NCI-H146 treated with DMSO at 0.1 percent for 48 hours (cell line): ENCODE results near the gene PGM2.

Experiments used
- DNase-seq: peaks from one replicate; lab custom pipeline; 2025; ENCODE audit not compliant: unreplicated experiment; lab: John Stamatoyannopoulos, UW

PGM2 gene

DNA sequence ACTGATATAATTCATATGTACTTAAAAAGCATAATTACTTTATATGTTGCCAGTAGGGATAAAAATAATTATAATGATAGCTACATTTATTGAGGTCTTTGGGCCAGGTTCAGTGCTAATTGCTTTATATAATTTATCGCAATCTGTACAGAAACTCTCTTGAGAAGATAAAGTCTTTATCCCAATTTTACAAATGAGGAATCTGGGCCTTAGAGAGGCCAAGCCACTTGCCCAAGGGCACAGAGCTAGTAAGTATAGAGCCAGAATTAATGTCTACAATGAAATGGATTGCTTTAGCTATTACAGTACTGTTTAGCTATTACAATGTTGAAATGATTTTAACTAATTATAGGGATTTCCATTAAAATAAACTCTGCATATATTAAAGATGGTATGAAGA lies 33.8 kb downstream of the PGM2 start:
- DNase-seq = no peak

GRCh38 chr4:37862961-37863360 lies 36.5 kb downstream of the PGM2 start:
- DNase-seq = no peak

DNA sequence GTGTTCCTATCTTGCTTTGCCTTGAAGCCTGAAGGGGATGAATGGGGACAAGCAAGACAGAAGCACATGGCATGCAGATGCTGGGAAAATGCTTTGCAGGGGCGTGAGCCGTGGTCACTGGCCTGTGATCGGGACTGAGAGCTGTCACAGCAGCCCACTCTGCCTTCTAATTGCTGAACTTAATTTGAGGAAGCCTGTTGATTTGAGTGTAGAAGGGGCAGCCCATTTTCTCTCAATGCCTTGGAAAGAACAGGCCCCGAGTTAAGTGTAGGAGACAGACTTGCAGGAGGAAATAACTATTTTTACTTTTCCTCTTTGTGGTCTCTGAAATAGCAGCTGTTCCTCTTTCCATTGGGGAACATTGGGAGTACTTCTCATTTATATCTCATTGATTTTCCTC lies 38.3 kb downstream of the PGM2 start:
- no peak for DNase-seq

DNA sequence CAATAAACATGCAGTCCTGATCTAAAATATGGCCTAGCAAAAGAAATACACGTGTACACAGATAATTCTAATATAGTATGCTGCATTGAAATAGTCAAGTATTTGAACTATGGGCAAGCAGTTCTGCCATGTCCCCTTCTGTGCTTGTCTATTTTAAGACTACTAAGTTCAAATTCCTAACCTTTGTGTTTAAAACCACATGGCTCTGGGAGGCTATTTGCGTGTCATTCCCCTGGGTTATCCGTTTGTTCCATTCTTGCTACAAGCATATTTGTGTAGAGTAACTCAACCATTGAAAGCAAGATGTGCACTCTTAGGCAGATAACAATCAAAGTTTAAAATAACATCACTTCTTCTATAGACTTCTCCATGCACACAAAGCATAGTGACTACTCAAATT lies 39.0 kb downstream of the PGM2 start:
- no peak for DNase-seq

DNA sequence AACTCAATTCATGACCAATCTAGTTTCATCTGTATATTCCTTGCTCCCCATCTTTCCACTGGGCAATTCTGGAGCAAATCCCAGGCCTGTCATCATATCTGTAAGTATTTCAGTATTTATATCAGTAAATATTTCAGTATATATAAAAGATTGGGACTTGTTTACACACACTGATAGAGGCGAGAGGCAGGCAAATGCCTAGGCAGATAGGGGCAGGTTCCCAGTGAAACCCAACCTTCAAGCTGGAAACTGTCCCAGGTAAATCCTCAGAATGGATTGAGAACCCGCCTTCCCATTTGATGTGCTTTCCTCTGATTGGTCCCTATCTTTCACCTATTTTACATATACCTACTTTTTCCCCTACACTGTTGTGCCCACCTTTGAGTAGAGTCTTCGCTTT lies 40.6 kb downstream of the PGM2 start:
- DNase-seq = no peak

GRCh38 chr4:37868238-37868637 lies 41.8 kb downstream of the PGM2 start:
- DNase-seq = no peak

GRCh38 chr4:37872310-37872988 lies 46.0 kb downstream of the PGM2 start:
- DNase-seq = no peak

DNA sequence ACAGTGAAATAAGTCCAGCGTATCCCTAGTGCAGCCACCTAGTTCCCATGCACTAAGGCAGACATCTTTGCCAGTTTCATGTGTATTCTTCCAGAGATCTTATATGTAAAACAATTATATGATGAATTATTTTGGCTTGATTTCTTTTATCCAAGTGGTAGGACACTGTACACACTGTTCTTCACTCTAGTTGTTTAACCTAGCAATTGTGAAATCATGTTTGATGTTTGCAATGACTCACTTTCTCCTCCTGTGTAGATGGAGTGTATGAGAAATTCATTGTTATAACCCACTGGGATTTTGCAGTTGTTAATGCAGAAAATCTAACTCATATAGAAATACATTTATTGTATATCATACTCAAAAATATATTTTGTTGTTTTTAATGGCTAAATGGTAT lies 46.9 kb downstream of the PGM2 start:
- DNase-seq = no peak

DNA sequence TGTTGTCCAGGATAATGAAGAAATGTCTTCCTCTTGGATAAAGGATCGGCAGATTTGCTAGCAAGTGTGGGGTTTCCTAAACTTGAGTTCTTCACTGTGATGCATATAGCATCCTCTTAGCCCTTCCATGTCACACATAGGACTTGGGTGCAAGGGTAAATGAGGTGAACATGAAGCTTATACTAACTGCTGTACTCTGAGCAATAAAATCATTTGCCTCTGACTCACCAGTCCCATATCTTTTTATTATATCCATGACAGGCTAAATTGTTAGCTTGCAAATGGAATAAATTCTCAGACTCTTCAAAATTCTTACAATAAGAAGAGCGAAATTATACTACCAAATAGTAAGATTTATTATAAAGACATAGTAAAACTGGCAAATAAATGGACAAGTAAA lies 49.7 kb downstream of the PGM2 start:
- DNase-seq = no peak

- no peak for DNase-seq
Measured at GRCh38 chr4:37879365-37879764, 52.9 kb downstream of the PGM2 start.

DNA sequence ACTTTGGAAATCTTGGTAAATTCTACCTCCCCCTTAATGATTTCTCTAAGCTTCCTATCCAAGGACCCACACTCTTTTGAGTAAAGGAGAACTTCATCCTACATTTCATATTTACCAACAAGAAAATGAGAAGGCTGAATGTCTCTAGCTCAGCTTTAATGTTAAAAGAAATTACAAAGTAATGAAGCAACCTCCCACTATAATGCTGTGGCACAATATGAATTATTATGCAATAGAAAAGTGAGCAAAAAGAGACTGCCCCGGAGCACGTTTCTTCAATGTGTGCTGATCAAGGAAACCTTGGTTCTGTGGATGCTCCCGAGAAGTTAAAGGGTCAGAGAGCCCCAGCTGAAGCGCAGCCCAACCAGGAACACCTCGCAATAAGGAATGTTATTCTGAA lies 55.3 kb downstream of the PGM2 start:
- no peak for DNase-seq

GRCh38 chr4:37882665-37883296 lies 56.3 kb downstream of the PGM2 start:
- no peak for DNase-seq

GRCh38 chr4:37884855-37885487 lies 58.5 kb downstream of the PGM2 start:
- no peak for DNase-seq

DNA sequence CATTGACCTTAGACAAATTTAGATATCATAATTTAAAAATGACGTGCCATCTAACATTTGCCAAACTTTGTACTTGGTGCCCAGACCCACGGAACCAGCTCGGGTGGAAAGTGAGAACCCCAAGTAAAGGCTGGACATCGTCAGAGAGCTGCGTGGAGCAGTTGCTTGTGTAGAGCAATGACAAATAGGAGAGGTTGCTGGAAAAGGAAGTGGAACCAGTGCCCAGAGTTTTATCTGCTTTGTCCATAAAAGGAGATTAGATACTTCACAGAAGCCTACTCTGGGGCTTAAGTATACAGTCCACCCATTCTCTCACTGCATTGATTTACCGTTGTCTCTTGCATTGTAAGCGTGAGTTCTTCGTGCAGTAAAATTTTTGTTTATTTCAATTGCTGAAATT lies 59.0 kb downstream of the PGM2 start:
- no peak for DNase-seq

GRCh38 chr4:37889849-37890800 lies 63.6 kb downstream of the PGM2 start:
- peak; percentile 29 for DNase-seq

DNA sequence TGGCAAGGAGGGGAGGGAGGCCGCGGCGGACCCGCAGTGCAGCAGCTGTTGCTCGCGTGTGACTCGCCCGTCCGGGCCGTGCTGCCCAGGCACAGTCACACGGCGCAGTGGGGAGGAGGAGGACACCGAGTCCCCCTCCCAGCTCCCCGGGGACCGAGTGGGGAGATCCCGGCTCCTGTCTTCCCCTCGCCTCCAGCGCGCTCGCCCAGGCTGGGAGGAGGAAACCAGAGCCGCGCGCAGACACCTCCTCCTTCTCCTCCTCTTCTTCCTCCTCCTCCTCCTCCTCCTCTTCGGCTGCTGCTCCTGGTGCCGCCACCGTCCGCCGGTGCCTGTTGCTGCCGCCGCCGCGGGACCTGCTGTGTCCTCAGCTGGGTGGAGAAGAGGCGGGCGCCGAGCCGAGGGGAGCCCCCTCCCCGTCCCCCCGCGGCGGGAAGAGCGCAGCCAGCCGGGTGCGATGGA lies 64.3 kb downstream of the PGM2 start, which contains the start of gene TBC1D1:
Gene TBC1D1, plus strand, starts transcription at position 284 of the 459 bp plus-strand sequence. CDS start 11,012 bp downstream, outside the sequence.
- DNase-seq = peak; percentile 43

- DNase-seq = peak; percentile 43
Measured at GRCh38 chr4:37891260-37892159, 65.0 kb downstream of the PGM2 start.

GRCh38 chr4:37892641-37893040 lies 66.2 kb downstream of the PGM2 start:
- DNase-seq = no peak

DNA sequence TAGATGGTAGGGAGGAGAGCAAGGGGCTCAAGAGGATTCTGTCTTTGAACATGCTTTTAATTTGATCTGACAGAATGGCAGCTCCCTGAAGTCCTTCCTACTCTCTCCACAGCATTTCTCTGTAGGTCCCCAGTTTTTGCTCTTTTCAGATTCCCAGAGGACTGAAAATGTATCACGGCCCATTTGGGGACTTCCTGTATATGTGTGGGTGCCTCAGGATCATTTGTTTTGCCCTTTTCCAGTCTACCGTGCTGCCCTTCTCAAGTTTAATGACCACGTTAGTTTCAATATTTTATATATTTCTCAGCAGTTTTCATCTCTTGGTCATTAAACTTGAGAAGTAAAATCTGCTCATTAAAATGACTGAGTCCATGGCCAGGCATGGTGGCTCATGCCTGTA lies 66.7 kb downstream of the PGM2 start:
- no peak for DNase-seq

- no peak for DNase-seq
Measured at GRCh38 chr4:37895271-37895670, 68.8 kb downstream of the PGM2 start.
